DND-41 (cell line): ENCODE results near the gene RHOF.

Experiments used
- ATAC-seq: fragments of 200-7000 bp; cut with Tn5 transposase; 3 replicates; pipeline ENCODE4 v1.9.1; 2021; ENCODE audit warnings: low read depth; ENCODE audit not compliant: insufficient read depth
- DNase-seq: peaks from one replicate; pipeline ENCODE4 v3.0.0-alpha.2; 2020
- H2AFZ ChIP-seq: 2 replicates; pipeline ENCODE4 v1.6.0; 2012; ENCODE audit warnings: low read depth, low read length
- H3K27ac ChIP-seq: 2 replicates; pipeline ENCODE4 v1.5.1; 2012; ENCODE audit warnings: low read length, inconsistent platforms
- H3K27me3 ChIP-seq: fragments of 200-600 bp; sonication (generic); 2 replicates; pipeline ENCODE4 v1.6.0; 2012; ENCODE audit warnings: low read length, mild to moderate bottlenecking, inconsistent platforms; ENCODE audit not compliant: insufficient read depth, poor library complexity
- H3K36me3 ChIP-seq: 2 replicates; pipeline ENCODE4 v1.5.1; 2012; ENCODE audit warnings: low read length, inconsistent platforms; ENCODE audit not compliant: insufficient read depth
- H3K4me1 ChIP-seq: 2 replicates; pipeline ENCODE4 v1.5.1; 2012; ENCODE audit warnings: mild to moderate bottlenecking, low read length; ENCODE audit not compliant: insufficient read depth
- H3K4me2 ChIP-seq: 2 replicates; pipeline ENCODE4 v1.6.0; 2012; ENCODE audit warnings: mild to moderate bottlenecking, moderate library complexity, low read length, inconsistent platforms; ENCODE audit not compliant: insufficient read depth
- H3K4me3 ChIP-seq, 2 experiments: fragments of 200-600 bp in 1 of 2; shearing (Covaris generic) in 1 of 2; 2 replicates each; pipeline ENCODE4 v1.5.1; 2012 to 2016; ENCODE audit warnings: inconsistent platforms in 2 of 2, low read length in 2 of 2, mild to moderate bottlenecking in 2 of 2, low read depth in 1 of 2, moderate library complexity in 1 of 2
- H3K79me2 ChIP-seq: 2 replicates; pipeline ENCODE4 v1.6.0; 2012; ENCODE audit warnings: low read length, inconsistent platforms; ENCODE audit not compliant: insufficient read depth
- H3K9ac ChIP-seq: 2 replicates; pipeline ENCODE4 v1.6.0; 2012; ENCODE audit warnings: low read depth, mild to moderate bottlenecking, inconsistent platforms, low read length, moderate library complexity
- H3K9me3 ChIP-seq: 2 replicates; pipeline ENCODE4 v1.5.1; 2012; ENCODE audit warnings: low read length, moderate library complexity, mild to moderate bottlenecking, inconsistent platforms; ENCODE audit not compliant: insufficient read depth, severe bottlenecking
- H4K20me1 ChIP-seq: 2 replicates; pipeline ENCODE4 v1.6.0; 2012; ENCODE audit warnings: low read length; ENCODE audit not compliant: insufficient read depth
- EZH2 ChIP-seq: IDR thresholded peaks from 3 replicates; pipeline ENCODE4 v1.6.1; 2012; ENCODE audit warnings: borderline replicate concordance, low read depth, mild to moderate bottlenecking, moderate library complexity, low read length, inconsistent platforms; ENCODE audit not compliant: severe bottlenecking
- TF ChIP-seq, protein P1 (sequence below): IDR thresholded peaks from 2 replicates; pipeline ENCODE4 v1.5.1; 2012; ENCODE audit warnings: borderline replicate concordance, low read length, moderate library complexity, mild to moderate bottlenecking; ENCODE audit not compliant: poor library complexity, severe bottlenecking; ENCODE audit errors: extremely low read depth

RHOF gene

GRCh38 chr12:121828826-121829225 lies 35.3 kb upstream of the RHOF start:
- TF ChIP-seq, protein P1, sequence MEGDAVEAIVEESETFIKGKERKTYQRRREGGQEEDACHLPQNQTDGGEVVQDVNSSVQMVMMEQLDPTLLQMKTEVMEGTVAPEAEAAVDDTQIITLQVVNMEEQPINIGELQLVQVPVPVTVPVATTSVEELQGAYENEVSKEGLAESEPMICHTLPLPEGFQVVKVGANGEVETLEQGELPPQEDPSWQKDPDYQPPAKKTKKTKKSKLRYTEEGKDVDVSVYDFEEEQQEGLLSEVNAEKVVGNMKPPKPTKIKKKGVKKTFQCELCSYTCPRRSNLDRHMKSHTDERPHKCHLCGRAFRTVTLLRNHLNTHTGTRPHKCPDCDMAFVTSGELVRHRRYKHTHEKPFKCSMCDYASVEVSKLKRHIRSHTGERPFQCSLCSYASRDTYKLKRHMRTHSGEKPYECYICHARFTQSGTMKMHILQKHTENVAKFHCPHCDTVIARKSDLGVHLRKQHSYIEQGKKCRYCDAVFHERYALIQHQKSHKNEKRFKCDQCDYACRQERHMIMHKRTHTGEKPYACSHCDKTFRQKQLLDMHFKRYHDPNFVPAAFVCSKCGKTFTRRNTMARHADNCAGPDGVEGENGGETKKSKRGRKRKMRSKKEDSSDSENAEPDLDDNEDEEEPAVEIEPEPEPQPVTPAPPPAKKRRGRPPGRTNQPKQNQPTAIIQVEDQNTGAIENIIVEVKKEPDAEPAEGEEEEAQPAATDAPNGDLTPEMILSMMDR: no peak
- TF ChIP-seq EZH2: no peak
- H3K4me2 ChIP-seq: no peak overlapping the region
- no peak overlapping the region for H2AFZ ChIP-seq
- no peak overlapping the region for H3K9ac ChIP-seq
- no peaks in the 10 kb centered on the region for H3K4me1 ChIP-seq
- peaks cover 4% of the 10 kb centered on the region; the same call in 1 of the 2 replicates for H3K79me2 ChIP-seq
- no peak overlapping the region for H3K27ac ChIP-seq
- no peaks in the 10 kb centered on the region for H3K9me3 ChIP-seq
- ATAC-seq (no peak), DNase-seq (no peak)
- H3K27me3 ChIP-seq: no peaks in the 10 kb centered on the region
- peaks cover 19% of the 10 kb centered on the region for H4K20me1 ChIP-seq
- no peak overlapping the region for H3K4me3 ChIP-seq
- peaks cover 77% of the 10 kb centered on the region for H3K36me3 ChIP-seq

DNA sequence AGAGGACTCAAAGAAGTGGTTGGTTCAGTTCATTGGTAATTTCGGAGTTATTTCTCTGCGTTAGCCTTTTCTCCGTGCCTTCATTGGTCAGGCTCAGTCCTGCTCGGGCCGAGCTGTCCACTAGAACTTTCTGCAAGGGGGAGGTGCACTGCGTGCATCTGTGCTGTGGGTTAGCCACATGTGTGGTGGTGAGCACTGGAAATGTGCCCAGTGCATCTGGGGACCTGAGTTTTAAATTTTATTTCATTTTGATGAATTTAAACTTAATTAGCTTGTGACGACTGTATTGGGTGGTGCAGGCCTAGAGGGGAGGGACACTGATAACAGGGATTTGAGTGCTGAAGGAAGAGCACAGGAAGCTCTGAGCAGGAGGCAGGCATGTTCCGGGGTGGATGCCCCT lies 34.8 kb upstream of the RHOF start:
- peaks cover 4% of the 10 kb centered on the region; the same call in 1 of the 2 replicates for H3K79me2 ChIP-seq
- H3K4me3 ChIP-seq: no peak overlapping the region
- H3K27me3 ChIP-seq: no peaks in the 10 kb centered on the region
- H3K9me3 ChIP-seq: no peaks in the 10 kb centered on the region
- no peak overlapping the region for H3K9ac ChIP-seq
- H3K4me1 ChIP-seq: no peaks in the 10 kb centered on the region
- no peak overlapping the region for H3K27ac ChIP-seq
- no peak overlapping the region for H3K4me2 ChIP-seq
- no peak for DNase-seq
- H4K20me1 ChIP-seq: peaks cover 24% of the 10 kb centered on the region
- H2AFZ ChIP-seq: no peak overlapping the region
- ATAC-seq: no peak
- TF ChIP-seq EZH2: no peak
- TF ChIP-seq, protein P1: no peak
- H3K36me3 ChIP-seq: peaks cover 82% of the 10 kb centered on the region

DNA sequence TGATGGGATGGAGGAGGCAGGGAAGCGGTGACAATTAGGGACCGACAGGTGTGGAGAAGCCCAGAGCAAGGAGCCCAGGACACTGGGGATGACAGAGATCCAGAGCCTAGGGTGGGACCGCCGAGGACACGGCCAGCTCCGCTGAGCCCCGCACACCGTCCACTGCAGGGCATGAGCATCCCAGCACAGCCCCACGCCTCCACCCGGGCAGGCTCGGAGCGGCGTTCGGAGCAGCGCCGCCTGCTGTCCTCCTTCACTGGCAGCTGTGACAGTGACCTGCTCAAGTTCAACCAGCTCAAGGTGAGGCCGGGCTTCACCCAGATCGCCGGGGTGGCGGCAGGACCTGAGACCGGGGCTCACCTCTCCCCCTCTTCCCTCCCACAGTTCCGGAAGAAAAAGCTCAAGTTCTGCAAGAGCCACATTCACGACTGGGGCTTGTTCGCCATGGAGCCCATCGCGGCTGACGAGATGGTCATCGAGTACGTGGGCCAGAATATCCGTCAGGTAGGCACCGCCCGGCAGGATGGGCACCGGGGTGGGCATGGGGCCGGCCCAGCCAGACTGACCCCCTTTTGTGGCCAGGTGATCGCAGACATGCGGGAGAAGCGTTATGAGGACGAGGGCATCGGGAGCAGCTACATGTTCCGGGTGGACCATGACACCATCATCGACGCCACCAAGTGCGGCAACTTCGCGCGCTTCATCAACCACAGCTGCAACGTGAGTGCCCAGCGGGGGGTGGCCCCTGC lies 34.0 kb upstream of the RHOF start:
- TF ChIP-seq, protein P1: no peak
- TF ChIP-seq EZH2: no peak
- Histone ChIP-seq H3K79me2 (peaks cover 4% of the 10 kb centered on the region; the same call in 1 of the 2 replicates), H2AFZ (no peak overlapping the region), H3K36me3 (peaks cover 88% of the 10 kb centered on the region), H3K27ac (no peak overlapping the region), H4K20me1 (peaks cover 29% of the 10 kb centered on the region), H3K9me3 (no peaks in the 10 kb centered on the region), H3K4me2 (no peak overlapping the region), H3K4me3 (no peak overlapping the region), H3K27me3 (no peaks in the 10 kb centered on the region), H3K4me1 (no peaks in the 10 kb centered on the region), H3K9ac (no peak overlapping the region)
- DNase-seq (no peak), ATAC-seq (no peak)
